Measurements from ENCODE around the gene MAP2K2. TPM values are rescaled to one million over a fixed set of nuclear protein-coding genes. Genes with fewer than 3 reads are reported as not detected.
A peak's percentile ranks its signal among the peaks of the same experiment; 100 is the strongest.
"Not testable (repeated sequence)": the region's sequence is repeated elsewhere in the genome, so short reads cannot be mapped to it uniquely, and the experiment has no call there.

Gene MAP2K2
- total RNA-seq, 4 donors from 2014 or later = 101 to 207 (median 138) TPM

GRCh38 chr19:4130744-4131438 is 7.0 kb upstream of the MAP2K2 start:
- ATAC-seq (peak; percentile 71 to 79), DNase-seq (no peak)
- Histone ChIP-seq H3K4me1 (peaks cover 0 to 8% of the 10 kb centered on the region in 2 donors), H3K4me3 (peak overlapping the region in 2 of 4 donors; percentile 5 to 11), H3K27ac (peak overlapping the region; percentile 31 to 72 (median 52)), H3K9me3 (no peaks in the 10 kb centered on the region), H3K36me3 (no peaks in the 10 kb centered on the region), H3K27me3 (no peaks in the 10 kb centered on the region)
- intact Hi-C loops (cut with DNase I; ENCODE audit: low total_unique reads) (no loop called here), in situ Hi-C loops (cut with MboI; ENCODE audit: low sequenced_read_pairs in 4 of 4) (loop anchor here in 2 of 4 donors (10.0 to 25.0 kb wide), 2 partner anchors 119 to 136 kb away; partner anchors contain the start of gene PIAS4 (in 1 of the 2))
- TF ChIP-seq POLR2A (IDR thresholded peaks at IDR 0.05) = no peak
- TF ChIP-seq, protein P1, sequence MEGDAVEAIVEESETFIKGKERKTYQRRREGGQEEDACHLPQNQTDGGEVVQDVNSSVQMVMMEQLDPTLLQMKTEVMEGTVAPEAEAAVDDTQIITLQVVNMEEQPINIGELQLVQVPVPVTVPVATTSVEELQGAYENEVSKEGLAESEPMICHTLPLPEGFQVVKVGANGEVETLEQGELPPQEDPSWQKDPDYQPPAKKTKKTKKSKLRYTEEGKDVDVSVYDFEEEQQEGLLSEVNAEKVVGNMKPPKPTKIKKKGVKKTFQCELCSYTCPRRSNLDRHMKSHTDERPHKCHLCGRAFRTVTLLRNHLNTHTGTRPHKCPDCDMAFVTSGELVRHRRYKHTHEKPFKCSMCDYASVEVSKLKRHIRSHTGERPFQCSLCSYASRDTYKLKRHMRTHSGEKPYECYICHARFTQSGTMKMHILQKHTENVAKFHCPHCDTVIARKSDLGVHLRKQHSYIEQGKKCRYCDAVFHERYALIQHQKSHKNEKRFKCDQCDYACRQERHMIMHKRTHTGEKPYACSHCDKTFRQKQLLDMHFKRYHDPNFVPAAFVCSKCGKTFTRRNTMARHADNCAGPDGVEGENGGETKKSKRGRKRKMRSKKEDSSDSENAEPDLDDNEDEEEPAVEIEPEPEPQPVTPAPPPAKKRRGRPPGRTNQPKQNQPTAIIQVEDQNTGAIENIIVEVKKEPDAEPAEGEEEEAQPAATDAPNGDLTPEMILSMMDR (IDR thresholded peaks at IDR 0.05 in 4 of 5, conservative IDR thresholded peaks at IDR 0.05 in 1 of 5) = no peak

DNA sequence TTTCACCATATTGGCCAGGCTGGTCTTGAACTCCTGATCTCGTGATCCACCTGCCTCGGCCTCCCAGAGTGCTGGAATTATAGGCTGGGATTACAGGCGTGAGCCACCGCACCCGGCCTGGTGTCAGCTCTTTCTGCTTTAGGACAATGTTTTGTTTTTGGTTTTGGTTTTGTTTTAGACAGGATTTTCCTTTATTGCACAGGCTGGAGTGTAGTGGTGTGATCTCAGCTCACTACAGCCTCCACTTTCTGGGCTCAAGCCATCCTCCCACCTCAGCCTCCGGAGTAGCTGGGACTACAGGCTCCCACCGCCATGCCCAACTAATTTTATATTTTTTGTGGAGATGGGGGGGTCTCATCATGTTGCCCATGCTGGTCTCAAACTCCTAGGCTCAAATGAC is 5.1 kb upstream of the MAP2K2 start:
- H3K27me3 ChIP-seq; H3K4me3 ChIP-seq; ATAC-seq; H3K27ac ChIP-seq; H3K4me1 ChIP-seq; H3K36me3 ChIP-seq; intact Hi-C loops (cut with DNase I; ENCODE audit: low total_unique reads); H3K9me3 ChIP-seq; DNase-seq: not testable (repeated sequence)
- in situ Hi-C loops (cut with MboI; ENCODE audit: low sequenced_read_pairs in 4 of 4) = loop anchor here in 1 of 4 donors (25.0 kb wide), 1 partner anchor 117 kb away; the partner anchor contains the start of gene PIAS4

DNA sequence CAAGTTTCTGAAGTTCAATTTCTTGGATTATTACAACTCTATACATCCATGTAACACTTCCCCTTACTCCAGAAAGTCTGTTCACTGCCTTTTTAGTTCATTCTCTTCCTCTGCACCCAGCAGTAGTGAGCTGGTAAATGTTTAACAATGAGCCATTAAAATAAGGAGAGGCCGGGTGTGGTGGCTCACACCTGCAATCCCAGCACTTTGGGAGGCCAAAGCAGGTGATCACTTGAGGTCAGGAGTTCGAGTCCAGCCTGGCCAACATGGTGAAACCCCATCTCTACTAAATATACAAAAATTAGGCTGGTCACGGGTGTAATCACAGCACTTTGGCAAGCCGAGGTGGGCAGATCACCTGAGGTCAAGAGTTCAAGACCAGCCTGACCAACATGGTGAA is 3.4 kb upstream of the MAP2K2 start:
- H3K4me3 ChIP-seq; DNase-seq; H3K27ac ChIP-seq; H3K36me3 ChIP-seq; intact Hi-C loops (cut with DNase I; ENCODE audit: low total_unique reads); ATAC-seq; H3K9me3 ChIP-seq; H3K27me3 ChIP-seq: not testable (repeated sequence)
- peaks cover 16 to 17% of the 10 kb centered on the region in 2 donors for H3K4me1 ChIP-seq
- in situ Hi-C loops (cut with MboI; ENCODE audit: low sequenced_read_pairs in 4 of 4) = loop anchor here in 1 of 4 donors (25.0 kb wide), 1 partner anchor 115 kb away; the partner anchor contains the start of gene PIAS4

DNA sequence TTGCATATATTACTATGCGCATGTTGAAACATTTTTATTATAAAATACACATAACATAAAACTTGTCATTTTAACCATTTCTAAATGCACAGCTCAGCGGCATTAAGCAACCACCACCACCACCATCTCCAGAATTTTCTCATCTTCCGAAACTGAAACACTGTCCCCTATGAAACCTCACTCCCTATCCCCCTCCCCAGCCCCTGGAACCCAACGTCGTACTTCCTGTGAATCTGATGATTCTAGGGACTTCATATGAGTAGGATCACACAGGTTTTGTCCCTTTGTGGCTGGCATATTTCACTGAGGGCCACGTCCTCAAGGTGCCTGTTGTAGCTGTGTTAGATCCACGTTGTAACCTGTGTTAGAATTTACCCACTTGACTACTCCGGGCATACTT is 716 bp upstream of the MAP2K2 start:
- peaks cover 8 to 17% of the 10 kb centered on the region in 2 donors for H3K4me1 ChIP-seq
- intact Hi-C loops (cut with DNase I; ENCODE audit: low total_unique reads) = loop anchor here (1.0 to 5.0 kb wide), 5 partner anchors 58 to 140 kb away; partner anchors contain the start of genes ANKRD24, EEF2, PIAS4 and SIRT6
- ATAC-seq (no peak), DNase-seq (no peak)
- H3K36me3 ChIP-seq = no peaks in the 10 kb centered on the region
- no peaks in the 10 kb centered on the region for H3K9me3 ChIP-seq
- no peaks in the 10 kb centered on the region for H3K27me3 ChIP-seq
- peak overlapping the region; percentile 78 to 98 (median 90) for H3K4me3 ChIP-seq
- TF ChIP-seq, protein P1 (IDR thresholded peaks at IDR 0.05 in 4 of 5, conservative IDR thresholded peaks at IDR 0.05 in 1 of 5) = no peak
- TF ChIP-seq POLR2A (IDR thresholded peaks at IDR 0.05) = no peak
- H3K27ac ChIP-seq = peak overlapping the region; percentile 77 to 86 (median 82)
- in situ Hi-C loops (cut with MboI; ENCODE audit: low sequenced_read_pairs in 4 of 4) = loop anchor here in 1 of 4 donors (25.0 kb wide), 1 partner anchor 112 kb away; the partner anchor contains the start of gene PIAS4

DNA sequence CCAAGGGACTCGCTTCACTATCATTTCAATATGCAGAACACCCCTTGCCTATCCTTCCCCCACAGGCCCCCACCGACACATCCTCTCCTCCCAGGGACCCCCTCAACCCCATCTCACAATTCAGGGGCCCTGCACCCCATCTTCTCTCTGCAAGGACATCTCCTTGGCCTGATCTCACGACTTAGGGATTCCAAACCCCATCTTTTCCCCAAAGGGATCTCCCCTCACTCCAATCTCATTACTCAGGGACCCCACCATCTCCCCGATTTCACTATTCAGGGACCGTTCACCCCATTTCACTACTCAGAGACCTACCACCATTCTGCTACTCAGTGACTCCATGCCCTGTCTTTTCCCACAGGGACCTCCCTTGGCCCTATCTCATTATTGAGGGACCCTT is 1.4 kb downstream of the MAP2K2 start:
- intact Hi-C loops (cut with DNase I; ENCODE audit: low total_unique reads) = loop anchor here (5.0 kb wide), 2 partner anchors 60 to 115 kb away; partner anchors contain the start of genes ANKRD24, PIAS4 and SIRT6

More for the DNA sequence above, 1.4 kb downstream of the MAP2K2 start:
- no peak for ATAC-seq
- in situ Hi-C loops (cut with MboI; ENCODE audit: low sequenced_read_pairs in 4 of 4) = no loop called here
- Histone ChIP-seq H3K36me3 (no peaks in the 10 kb centered on the region), H3K9me3 (no peaks in the 10 kb centered on the region), H3K27ac (peak overlapping the region; percentile 77 to 86 (median 82)), H3K4me1 (peaks cover 8 to 17% of the 10 kb centered on the region in 2 donors), H3K4me3 (peak overlapping the region; percentile 78 to 98 (median 90)), H3K27me3 (no peaks in the 10 kb centered on the region)
- TF ChIP-seq, protein P1 (IDR thresholded peaks at IDR 0.05 in 4 of 5, conservative IDR thresholded peaks at IDR 0.05 in 1 of 5) = no peak
- no peak for TF ChIP-seq POLR2A (IDR thresholded peaks at IDR 0.05)
- DNase-seq = no peak
